Left lobe of liver (tissue), 2 donors: Measurements from ENCODE around the gene GPR6. TPM values are rescaled to one million over a fixed set of nuclear protein-coding genes. Genes with fewer than 3 reads are reported as not detected.

Experiments used
- ATAC-seq: fragments of 200-7000 bp; cut with Tn5 transposase; one replicate; pipeline ENCODE4 v1.9.1; 2020; ENCODE audit warnings: mild to moderate bottlenecking, moderate library complexity
- DNase-seq: peaks from one replicate; pipeline ENCODE4 v3.0.0-alpha.2; 2020; ENCODE audit warnings: low spot score
- total RNA-seq: library from RNA; stranded (reverse); gene quantifications from one replicate; pipeline ENCODE4 v1.2.1, GENCODE V29; 2021
- donor health status: DM: no; HTN: no; CAD: no; lungs with moderate emphysema.
- donor health status: DM: no; HTN: yes; CAD: no.

GPR6 gene
- total RNA-seq, 1 donor from 2014 or later: not detected

DNA sequence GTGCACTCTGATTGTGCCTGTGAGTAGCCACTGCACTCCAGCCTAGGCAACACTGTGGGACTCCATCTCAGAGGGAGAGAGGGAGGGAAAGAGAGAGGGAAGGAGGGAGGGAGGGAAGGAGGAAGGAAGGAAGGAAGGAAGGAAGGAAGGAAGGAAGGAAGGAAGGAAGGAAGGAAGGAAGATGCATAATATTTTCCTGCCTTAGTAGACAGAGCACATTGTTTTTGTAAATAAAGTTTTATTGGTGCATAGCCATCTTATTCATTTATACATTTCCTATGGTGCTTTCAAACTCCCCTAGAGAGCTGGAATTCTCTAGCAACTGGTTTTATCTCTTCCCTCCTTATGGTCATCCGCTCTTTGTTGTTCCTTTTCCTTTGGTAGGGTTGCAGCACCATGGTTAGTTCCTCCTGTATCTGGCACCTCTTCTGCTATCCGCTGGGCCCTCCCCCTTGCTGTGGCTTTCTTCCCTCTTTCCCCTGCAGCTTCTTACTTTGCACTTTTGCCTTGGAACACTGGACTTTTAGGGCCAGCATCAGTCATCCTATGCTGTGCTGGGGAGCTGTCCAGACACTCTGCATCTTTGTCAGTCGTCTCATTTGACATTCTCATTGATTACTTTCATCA, 20.2 kb downstream of the GPR6 start:
- DNase-seq (no peak), ATAC-seq (no peak)

DNA sequence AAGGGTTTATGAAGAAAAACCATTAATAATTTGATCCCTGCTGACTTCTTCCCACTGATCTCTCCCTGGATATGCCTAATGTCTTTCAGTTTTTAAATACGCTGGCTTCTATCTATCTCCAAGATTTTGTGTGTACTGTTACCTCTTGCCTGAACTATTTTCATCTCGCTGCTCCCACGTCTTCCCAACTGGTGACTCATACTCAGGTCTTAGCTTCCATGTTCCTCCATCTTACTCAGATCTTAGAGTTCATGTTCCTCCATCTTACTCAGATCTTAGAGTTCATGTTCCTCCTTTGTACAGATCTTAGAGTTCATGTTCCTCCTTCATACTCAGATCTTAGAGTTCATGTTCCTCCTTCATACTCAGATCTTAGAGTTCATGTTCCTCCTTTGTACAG, 21.6 kb downstream of the GPR6 start:
- DNase-seq (no peak), ATAC-seq (no peak)

DNA sequence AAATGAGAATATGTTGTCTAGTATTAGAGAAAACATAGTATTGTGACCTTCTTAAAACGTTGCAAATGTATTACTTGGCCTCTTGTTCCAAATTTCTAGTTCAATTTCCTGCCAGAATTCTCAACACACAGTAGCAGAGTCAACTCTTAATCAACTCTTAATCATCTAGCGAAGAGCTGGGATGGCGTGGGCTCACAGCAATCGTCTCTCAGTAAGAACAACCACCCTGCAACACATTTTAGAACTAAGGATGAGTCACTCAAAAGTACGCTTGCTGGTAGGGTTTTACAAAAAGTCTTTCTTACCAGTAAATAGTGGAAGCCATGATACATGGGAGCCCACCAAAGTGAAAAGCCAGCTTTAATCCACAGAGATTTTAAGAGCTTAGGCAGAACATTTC, 24.6 kb downstream of the GPR6 start:
- no peak for DNase-seq
- ATAC-seq: no peak

DNA sequence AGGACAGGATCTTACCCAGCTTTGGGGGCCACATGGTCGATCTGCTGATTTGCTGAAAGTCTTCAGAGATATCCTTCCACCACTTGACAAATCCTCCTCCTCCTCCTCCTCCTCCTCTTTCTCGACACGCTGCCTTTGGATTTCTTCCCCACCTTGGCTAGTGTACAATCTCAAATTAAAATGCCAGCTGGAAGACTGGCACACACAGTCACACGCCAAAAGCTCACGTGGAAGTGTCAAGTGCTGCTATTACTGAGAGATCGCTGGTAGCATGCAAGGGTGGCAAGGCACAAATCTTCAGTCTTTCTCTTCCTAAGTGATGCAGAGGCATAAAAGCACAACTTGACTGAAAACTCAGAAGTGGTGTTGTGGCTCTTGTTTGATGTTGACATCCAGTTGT, 35.3 kb downstream of the GPR6 start:
- ATAC-seq: no peak

DNA sequence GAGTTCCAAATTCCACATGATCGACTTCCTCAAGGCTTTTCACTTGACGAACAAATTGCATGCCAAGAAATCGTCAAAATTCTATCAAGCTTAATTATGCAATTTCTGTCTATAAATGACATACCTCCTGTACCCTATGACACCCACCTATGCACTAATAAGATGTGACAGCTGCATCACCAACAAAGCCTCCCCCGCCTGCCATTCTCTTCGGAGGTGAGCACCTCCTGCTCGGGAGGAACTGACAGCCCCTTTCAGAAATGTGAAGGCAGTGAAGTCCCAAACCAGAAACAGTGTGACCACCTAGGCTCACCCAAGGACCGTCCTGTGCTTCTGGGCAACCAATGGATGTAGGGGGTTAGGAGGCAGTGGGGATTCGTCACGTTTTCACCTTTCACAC, 37.1 kb downstream of the GPR6 start:
- DNase-seq: no peak
- no peak for ATAC-seq

More for the DNA sequence above, 35.3 kb downstream of the GPR6 start:
- no peak for DNase-seq

DNA sequence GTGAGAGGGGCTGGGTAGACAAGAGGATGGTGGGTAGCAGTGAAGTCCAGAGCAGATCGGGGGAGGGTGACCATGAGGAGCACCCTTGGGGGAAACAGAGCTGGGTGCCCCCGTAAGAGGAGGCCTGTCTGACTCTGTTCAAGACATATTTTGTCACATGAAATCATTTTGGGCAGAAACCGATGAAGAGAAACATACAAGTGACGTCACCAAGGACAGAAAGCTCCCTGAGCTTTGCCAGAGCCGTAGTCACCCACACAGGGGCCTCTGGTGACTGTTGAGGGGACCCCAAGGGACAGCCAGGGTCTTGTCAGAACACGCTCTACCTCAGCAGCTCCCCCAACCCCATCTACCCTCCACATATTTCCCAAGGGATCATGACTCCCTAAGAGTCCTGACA, 39.2 kb downstream of the GPR6 start:
- DNase-seq (no peak), ATAC-seq (no peak)

DNA sequence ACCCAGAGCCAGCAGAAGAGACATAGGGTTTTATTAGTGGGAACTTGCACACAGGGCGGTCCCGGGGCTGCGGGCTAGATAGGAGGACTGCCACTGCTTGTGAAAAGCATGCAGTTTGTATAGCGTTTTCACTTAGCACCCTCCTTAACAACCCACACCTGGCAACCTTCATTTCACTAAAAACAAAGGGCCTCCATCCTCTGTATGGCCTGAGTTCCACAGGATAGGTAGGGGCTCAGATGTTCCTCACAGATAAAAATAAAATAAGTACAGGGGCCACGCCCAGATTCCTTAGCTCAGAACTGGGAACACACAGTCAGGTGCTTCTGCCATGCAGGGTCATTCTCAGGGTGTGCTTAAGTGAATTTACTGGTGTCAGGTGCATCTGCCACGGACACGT, 39.8 kb downstream of the GPR6 start:
- DNase-seq (no peak), ATAC-seq (no peak)

DNA sequence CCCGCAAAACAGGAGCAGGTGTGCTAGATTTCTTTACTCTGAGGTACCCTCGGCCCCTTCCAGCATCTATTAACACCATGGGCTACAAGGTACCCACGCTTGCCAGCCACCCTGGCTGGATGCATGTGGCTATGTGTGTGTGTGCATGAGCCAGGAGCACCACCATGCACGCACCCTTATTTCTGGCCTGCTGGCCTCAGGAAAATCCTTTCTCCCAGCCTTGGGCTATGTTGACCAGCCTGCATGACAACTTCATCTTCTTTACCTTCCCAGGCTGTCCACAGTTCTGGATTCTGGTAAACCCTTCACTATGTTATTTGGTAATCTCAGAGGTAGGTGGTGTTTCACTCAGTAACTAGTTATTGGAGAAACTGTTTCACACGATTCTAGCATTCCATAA, 40.4 kb downstream of the GPR6 start:
- no peak for DNase-seq
- no peak for ATAC-seq

DNA sequence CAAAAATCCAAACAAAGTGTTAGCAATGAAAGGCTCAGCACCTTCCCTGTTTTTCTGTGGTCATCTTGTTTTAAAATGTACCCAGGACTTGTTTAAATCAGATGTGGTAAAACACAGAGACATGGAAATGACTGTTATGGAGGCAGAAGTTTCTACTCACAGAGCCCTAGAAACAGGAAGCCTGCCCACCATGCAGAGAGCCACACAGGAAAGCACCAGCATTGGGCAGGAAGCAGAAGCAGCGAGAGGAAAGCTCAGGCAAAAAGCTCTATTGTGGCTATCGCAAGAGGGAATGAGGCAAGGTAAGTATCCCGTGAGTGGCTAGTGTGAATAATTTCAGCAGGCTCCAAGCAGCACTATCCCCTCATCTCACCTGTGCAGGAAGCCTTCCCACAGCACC, 42.8 kb downstream of the GPR6 start:
- ATAC-seq (no peak), DNase-seq (no peak)

DNA sequence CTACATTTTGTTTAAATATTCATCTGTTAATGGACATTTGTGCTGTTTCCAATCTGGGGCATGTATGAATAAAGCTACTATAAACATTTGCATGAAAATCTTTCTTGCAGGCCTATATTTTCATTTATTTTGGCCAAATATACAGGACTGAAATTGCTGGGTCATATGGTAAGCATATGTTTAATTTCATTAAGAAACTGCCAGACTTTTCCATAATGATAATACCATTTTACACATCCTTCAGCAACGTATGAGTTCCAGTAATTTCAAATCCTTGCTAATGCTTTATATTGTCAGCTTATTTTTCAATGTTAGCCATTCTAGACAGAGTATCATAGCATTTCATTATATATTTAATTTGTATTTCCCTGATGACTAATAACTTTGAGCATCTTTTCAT, 51.0 kb downstream of the GPR6 start:
- DNase-seq: no peak
- no peak for ATAC-seq

Other genes starting within 250 kb of the GPR6 start
- 3.7 TPM for gene WASF1, start 201.4 kb downstream of the GPR6 start, total RNA-seq
- 11.1 TPM for gene CDC40, start 202.1 kb downstream of the GPR6 start, total RNA-seq